HG02571 (cell line): ENCODE measurements around the gene THSD7A.

Experiments
- ATAC-seq: cut with Tn5 transposase; IDR thresholded peaks from one replicate; pipeline ENCODE4 v1.9.1; 2021; ENCODE audit warnings: mild to moderate bottlenecking, moderate library complexity; ENCODE audit not compliant: unreplicated experiment

THSD7A gene

DNA sequence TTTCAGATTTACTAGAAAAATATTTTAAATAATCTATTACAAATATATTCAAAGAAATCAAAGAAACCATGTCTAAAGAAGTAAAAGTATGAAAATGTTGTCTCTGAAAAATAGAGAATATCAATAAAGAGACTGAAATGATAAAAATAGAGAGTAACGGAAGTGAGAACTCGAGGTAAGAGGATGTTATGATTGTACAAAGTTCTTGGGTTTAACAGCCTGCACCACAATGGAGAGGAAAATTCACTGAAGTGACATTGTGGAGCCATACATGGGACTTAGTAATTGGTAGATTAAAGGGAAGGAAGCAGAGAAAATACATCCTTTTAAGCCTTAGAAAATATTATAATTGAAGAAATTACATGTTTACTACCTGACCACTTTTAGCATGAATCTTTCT lies 77.9 kb downstream of the THSD7A start:
- ATAC-seq, result no peak

DNA sequence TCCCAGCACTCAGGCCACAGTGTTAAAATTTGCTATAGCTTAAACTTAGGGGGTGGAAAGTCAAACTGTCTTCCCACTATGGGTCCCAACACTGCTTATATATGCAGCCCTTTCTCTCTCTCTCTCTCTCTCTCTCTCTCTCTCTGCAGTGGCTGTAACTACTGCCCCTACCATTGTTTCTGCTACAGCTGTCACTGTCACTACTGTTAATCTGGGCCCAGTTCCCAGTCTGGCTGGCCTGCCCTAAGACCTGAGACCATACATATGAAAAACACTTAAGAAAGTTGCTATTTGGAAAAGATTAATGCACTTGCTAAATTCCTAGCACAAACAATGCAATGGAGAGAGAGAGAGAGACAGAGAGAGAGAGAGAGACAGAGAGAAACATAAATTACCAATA lies 78.6 kb downstream of the THSD7A start:
- ATAC-seq, result no peak

DNA sequence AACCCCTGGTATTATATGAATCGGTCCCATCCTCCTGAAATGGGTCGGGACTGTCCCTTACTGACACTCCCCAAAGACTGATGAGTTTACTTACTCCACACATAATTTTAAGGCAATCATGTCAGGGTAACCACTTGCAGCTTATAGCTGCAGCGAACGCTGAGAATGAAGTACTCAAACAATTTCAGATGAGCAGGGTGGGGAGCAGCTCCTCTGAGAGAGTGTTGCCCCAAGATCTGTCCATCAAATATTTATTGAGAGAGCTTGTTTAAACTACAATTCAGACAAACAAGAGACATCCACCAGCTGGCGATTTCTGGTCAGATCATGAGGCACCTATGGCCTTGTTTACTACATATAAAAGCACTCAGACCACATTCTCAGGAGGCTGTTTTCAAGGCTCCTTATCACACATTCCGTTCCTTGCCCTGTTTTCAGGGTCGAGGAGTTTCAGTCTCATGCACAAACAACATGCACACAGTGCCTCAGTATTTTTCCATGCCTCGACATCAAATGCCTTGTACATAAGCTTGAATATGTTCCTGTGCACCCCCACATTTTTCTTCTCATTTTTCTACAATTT lies 80.1 kb downstream of the THSD7A start:
- ATAC-seq, result no peak

DNA sequence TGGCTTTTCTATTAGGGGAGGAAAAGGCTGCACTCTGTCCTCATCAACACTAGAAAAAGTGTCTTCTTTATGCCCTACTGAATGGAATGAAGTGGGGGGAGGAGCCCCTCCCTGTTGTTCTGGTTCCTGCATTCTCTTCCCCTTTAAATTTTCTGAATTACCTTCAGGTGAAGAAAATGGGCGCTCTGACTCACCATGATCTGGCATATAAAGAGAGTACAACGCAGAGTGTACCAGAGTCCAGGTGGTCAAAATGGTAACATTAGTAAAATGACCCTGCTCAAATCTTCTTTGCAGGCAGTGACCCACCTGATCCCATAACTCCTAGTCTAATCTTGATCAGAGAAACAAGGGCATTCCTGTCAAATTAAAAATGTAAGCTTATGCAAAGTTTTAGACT lies 80.7 kb downstream of the THSD7A start:
- ATAC-seq, result no peak

DNA sequence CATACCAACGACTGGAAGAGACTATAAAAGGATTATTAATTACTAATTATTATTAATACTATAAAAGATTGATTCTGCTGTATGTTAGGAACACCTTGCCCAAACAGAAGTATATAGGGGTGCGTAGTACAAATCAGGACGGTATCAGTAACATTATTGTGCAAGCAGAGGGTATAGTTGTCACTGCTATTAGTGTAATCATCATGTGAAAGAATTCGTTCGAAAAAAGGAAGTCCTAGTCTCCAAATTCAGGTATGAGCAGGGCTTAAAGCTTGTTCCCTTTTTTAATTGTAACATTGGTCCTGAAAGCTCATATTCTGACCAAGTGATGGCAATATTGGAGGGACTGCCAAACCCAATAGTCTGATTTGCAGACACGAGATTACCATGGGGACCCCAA lies 81.8 kb downstream of the THSD7A start:
- ATAC-seq, result no peak

DNA sequence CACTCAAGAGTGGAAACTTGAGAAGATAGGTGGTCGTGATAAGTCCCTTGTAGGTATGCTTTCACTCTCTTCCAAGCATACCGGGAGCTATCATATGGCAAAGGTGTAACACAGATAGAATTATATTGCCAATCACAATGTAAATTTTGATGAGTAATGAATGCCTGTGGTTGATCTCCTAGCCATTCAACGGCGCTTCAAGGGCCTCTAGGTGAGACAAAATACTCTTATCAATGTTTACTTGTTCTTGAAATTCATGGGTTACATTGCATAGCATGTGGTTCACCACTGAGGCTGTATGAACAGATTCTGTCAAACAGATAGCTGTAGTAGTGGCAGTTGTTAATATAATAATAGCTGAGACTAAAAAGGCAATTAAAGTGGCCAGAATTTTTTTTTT lies 82.4 kb downstream of the THSD7A start:
- ATAC-seq, result no peak

DNA sequence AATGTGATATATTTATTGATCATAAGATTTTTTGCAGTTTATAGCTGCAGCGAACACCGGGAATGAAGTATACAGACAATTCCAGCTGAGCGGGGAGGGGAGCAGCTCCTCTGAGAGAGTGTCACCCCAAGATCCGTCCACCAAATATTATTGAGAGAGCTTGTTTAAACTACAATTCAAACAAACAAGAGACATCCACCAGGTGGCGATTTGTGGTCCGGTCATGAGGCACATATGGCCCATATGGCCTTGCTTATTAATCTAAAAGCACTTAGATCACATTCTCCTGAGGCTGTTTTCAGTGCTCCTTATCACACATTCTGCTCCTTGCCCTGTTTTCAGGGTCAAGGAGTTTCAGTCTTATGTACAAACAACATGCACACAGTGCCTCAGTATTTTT lies 83.1 kb downstream of the THSD7A start:
- ATAC-seq, result no peak

DNA sequence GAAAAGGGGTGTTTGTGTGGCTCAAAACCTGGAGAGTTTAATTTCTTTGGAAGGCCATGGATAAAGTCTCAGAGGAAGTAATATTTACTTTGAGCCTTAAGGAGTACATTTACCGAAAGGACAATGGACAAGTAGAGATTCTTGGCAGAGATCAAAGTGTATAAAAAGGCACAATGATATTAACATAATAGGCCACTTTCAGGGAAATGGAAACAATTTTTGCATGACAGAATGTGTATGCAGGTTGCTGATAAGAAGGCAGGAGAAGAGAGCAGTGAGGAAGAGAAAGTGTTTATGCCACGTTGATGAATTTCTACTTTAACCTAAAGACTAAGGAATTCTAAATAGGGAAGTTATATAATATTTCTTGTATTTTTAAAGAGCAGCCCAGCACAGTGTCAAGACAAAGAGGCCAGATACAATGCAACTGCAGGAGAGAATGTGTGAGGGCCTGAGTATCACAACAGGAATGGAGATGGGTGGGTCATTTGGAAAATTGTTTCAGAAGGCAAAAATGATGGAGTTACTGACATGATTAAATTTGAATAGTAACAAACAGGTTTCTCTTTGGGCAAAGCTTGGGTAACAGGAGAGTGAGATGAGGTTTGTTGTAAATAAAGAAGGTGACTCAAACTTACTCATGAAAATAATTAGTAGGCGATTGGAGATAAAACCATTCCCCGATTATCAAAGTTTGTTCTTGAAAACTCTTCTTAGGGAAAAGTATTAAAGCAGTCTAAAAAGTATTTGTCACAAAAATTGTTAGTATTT lies 84.1 kb downstream of the THSD7A start:
- no peak for ATAC-seq

DNA sequence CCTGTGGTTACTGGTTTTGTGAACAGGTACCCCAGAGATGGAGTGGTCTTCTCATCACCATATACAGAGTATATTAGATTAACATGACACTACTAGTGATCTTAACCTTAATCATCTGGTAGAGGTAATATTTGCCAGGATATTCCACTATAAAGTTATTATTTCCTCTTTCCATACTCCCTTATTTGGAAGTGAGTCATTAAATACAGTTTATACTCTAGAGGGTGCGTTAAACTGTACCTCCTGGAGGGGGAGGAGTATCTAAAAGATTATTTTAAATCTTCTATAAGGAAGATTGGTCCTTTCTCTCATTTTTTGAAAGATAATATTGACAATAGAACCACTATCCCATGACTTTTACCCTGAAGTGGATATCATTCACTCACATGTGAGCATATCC lies 85.4 kb downstream of the THSD7A start:
- ATAC-seq, result no peak

DNA sequence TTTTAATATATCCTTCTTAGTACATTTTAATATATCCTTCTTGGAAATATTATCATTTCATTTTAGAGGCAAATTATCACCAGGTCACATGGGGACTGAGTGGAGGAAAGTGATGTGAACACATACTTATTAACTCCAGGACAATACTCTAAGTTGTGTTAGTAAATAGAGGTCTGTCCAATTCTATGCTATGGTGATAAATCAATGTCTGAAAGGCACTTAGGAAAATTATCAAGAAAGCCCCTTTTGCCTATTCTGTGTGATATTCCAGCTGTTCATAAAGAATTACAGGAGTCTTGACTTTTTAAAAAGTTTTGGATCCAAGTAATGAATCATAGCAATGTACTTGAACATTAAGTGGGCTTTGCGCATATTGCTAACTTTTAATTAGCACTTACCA lies 88.5 kb downstream of the THSD7A start:
- no peak for ATAC-seq

DNA sequence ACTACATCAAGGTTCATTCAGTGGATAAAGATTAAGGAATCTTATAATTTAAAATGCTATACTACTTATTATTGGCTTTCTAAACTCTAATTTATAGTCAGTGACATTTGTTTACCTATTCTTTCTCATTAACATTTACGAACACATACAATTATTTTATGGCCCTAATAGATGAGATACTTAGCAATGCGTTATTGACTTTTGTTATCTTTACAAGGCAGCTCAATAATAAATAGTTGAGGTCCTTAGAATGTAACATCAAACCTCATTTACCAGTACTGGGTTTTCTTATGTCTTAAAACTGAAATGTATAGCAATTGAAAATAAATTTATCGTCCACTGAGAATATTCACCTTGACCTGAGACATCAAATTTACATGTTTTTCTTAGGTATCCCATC lies 89.0 kb downstream of the THSD7A start:
- no peak for ATAC-seq

DNA sequence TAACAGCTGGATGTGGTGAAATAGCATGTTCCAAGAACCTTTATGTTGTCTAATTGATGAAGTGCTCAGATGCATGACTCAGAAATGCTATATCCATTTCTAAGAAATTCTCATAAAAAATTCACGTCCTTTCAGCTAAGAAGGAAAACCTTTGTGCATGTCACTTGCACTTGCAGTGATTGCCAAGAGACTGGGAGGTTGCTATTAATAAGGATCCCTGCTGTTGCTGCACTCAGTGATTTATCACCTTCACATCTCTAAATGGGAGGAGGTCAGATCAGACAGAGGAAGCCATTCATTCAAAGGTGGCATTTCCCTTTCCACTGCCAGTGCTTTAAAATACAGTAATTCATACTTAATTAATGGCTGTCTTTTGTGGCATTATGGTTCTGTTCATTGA lies 89.5 kb downstream of the THSD7A start:
- no peak for ATAC-seq

DNA sequence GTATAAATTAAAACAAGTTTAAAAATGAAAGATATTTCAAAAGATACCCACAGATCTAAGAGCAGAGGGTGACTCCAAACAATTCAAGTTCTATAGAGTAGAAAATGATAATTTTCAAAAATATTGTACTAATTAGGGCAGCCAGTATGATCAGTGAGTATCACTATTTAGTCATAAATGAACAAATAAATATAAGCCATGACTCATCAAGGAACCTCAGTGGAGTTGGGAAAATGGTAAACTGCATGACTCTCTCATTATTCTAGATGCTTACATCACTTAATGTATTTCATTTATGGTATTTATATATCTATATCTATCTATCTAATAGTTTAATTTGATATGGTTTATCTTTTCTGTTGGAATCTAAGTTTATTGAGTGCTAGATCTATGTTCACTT lies 94.3 kb downstream of the THSD7A start:
- no peak for ATAC-seq

DNA sequence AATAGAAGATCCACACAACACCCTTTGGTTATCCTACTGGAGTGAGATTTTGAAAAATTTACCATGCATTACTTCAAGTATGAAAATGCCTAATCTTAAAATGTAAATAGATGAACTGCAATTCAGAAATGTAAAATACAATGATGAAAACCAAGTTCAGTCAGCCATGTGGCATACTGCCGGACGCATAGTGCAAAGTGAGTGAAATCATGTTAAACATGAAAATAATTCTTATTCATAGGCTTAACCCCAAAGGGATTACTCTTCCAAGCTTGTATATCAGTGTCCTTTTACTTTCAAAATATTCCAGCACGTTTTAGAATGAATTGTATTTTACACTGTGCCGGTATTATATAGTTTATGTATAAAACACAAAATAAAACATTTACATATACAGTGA lies 99.8 kb downstream of the THSD7A start:
- ATAC-seq, result no peak

DNA sequence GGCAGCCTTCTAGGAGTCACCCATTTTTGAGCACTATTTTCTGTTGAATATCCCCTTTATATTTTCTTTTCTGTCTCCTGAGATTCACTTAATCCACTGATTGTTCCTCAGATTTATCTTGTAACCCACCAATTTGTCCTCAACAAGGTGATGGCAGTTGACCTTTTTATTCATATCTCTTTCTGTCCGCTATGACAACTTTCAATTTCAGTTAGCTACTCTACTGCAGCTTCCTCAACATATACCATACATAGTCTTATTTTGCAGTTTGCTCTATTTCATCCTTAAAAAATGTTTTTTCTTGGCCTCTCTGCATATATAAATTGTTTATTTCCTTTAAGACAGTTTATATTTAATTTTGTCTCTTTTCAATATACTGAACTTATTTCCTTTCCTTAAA lies 101.3 kb downstream of the THSD7A start:
- ATAC-seq, result no peak

DNA sequence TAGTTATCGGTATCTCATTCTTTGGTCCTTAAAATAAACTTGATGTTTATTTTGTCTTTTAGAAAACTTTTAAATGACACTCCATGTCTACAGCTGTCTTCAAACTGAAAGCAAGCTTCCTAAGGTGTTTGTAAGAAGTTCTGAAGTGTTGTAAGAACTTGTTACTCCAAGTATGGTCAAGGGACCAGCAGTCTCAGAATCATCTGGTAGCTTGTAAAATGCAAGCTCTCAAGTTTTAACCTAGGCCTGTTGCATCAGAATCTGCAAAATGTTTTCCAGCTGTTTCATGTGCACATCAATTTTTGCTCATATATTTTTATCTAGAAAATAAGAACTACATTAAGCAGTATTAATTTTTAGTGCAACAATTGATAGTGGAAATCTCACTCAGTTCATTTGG lies 104.1 kb downstream of the THSD7A start:
- no peak for ATAC-seq

DNA sequence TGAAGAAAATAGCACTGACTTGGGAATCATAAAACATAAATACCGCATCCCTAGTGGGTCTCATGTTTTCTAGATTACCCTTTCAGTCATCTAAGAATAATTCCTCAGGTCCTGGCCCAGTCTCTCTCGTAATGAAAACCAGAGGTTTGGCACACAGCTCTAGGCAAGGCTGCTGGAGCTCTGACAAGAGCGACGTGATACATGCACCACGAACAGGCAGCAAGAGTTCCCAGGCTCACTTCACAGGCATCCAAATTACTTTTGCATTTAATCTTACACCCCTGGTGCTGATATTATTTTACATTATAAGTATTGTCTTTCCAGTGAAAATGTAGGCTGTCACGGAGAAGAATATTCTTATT lies 105.2 kb downstream of the THSD7A start:
- ATAC-seq, result no peak

DNA sequence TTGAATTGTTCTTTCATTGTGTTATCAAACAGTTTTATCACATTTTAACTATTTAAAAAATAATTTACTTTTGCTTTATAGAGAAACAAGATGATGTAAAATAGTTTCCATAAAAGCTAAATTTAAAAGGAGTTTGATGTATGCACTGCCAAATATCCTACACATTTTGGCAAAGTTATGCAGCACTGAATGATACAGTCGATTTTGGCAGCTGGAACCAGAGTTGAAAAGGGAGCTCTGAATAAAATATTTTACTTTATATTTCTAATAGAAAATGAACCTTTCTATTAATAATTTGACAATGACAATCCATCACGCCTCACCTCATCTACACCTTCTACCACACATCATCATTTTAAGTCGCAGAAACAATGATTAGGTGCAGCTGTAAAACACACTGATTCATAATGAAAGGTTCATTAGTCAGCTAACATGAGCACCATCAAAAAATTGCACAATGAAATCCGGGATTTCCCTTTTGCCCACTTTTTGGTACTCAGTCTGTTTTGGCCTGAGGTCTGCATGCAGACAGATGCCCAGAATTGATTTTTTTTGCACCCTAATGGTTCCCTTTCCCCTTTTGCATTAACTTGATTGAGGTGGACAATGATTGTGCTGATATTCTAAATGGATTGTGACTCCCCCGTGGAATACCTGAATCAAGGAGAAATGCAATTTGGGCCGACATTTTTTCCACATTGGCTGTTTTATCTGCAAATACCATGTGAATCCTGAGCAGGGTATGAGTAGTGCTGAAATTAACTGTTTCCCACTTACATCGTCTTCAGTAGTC lies 105.8 kb downstream of the THSD7A start:
- no peak for ATAC-seq

DNA sequence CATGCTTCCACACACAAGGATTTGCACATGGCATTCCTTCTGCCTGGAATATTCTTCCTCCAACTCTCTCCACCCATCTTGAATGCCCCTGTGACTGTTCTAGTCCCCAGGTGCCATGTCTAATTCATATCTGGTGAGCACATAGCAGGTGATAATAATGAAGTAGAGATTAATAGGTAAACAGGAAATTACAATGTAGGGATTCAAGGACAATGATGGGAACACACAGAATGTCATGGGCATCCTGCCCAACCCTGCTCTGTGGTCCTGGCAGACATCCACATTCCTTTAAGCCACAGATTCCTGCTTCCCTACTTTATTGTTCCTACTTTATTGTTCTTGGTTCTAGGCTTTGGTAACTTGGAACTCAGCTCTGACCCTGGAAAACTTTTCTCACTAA lies 115.8 kb downstream of the THSD7A start:
- ATAC-seq, result no peak

DNA sequence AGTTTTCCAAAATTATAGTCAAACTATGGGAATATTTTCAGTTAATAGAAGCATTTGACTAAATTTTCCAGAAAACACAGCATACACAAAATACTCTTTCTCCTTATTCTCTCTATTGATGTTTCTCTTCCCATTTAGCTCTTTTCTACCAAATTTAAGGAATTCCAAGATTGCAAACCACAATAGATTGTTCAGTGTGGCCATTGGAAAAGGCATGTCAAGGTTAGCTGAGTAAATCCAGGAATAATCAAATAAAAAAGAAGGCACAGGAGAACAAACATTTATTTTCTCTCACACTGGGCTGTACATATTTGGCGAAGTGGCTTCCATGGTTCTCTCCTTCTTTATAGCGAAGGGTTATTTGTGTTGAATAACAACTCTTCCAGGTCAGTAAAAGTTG lies 117.3 kb downstream of the THSD7A start:
- ATAC-seq, result no peak

DNA sequence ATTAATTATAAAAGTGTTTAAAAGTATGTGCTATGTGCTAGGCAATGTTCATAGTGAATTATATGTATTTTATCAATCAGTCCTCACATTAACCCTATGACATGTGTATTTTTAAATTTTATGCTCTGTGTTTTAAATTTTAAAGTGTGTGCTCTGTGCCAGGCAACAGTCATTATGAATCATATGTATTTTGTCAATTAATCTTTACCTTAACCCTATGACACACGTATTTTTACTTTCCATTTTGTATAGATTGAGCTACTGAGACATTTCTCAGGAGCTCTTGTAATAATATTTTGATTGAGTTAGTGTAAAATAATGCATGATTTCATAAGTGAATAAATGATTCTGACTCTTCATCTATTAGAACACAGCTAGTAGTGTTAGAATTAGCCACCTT lies 117.8 kb downstream of the THSD7A start:
- ATAC-seq, result no peak

DNA sequence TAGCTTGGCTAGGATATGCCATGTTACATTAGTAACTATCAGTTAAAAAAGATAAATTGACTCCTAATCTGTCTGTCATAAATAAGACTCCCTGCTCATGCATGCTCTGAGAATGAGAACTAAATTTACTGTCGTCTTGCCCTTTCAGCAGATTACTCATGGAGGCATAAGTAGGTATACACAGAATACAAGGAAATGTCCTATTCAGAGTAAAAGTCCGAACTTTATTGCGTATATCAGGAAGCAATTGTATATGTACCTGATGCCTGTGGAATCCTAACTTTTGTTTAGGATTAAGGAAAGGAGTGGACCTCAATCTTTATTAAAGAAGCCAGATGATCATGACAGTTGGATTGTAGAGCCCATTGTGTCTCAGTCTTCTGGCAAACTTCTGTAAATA lies 118.6 kb downstream of the THSD7A start:
- no peak for ATAC-seq
